Trophoblast cell (in vitro differentiated cells and primary cell): ENCODE measurements around the gene FKTN.

Source experiments
- DNase-seq, 2 donors: peaks; one replicate each; pipeline ENCODE4 v3.0.0-alpha.2; 2016
- H2AFZ ChIP-seq: 2 replicates; pipeline ENCODE4 v1.6.1; 2013; ENCODE audit warnings: low read length, moderate library complexity, mild to moderate bottlenecking; ENCODE audit not compliant: insufficient read depth, poor library complexity
- H2AK5ac ChIP-seq: 2 replicates; pipeline ENCODE4 v1.6.1; 2013; ENCODE audit warnings: mild to moderate bottlenecking, low read length
- H2BK120ac ChIP-seq: 2 replicates; pipeline ENCODE4 v1.6.1; 2013; ENCODE audit warnings: low read length, mild to moderate bottlenecking, moderate library complexity; ENCODE audit not compliant: insufficient read depth, poor library complexity
- H2BK12ac ChIP-seq: 2 replicates; pipeline ENCODE4 v1.6.1; 2013; ENCODE audit warnings: mild to moderate bottlenecking, low read length, moderate library complexity
- H2BK5ac ChIP-seq: 2 replicates; pipeline ENCODE4 v1.6.1; 2013; ENCODE audit warnings: low read length, low read depth, moderate library complexity, mild to moderate bottlenecking; ENCODE audit not compliant: poor library complexity
- H3K14ac ChIP-seq: 2 replicates; pipeline ENCODE4 v1.6.1; 2013; ENCODE audit warnings: mild to moderate bottlenecking, low read length
- H3K18ac ChIP-seq: 2 replicates; pipeline ENCODE4 v1.6.1; 2013; ENCODE audit warnings: mild to moderate bottlenecking, low read length
- H3K23ac ChIP-seq: 2 replicates; pipeline ENCODE4 v1.6.1; 2013; ENCODE audit warnings: low read length
- H3K27ac ChIP-seq: 2 replicates; pipeline ENCODE4 v1.5.1; 2013; ENCODE audit warnings: low read depth, mild to moderate bottlenecking, inconsistent platforms, low read length, moderate library complexity
- H3K27me3 ChIP-seq: 2 replicates; pipeline ENCODE4 v1.6.1; 2013; ENCODE audit warnings: inconsistent platforms, mild to moderate bottlenecking, low read length, moderate library complexity; ENCODE audit not compliant: insufficient read depth
- H3K36me3 ChIP-seq, 2 experiments: 1 replicate in 1 of 2; 2 replicates in 1 of 2; pipeline ENCODE4 v1.6.1; 2013; ENCODE audit warnings: low read length in 2 of 2, mild to moderate bottlenecking in 2 of 2, moderate library complexity in 1 of 2; ENCODE audit not compliant: insufficient read depth in 2 of 2, control insufficient read depth in 1 of 2
- H3K4ac ChIP-seq: 2 replicates; pipeline ENCODE4 v1.6.1; 2013; ENCODE audit warnings: low read depth, mild to moderate bottlenecking, low read length, moderate library complexity
- H3K4me1 ChIP-seq, 2 experiments: 1 replicate in 1 of 2; 2 replicates in 1 of 2; pipeline ENCODE4 v1.6.1; 2013; ENCODE audit warnings: low read length in 2 of 2, mild to moderate bottlenecking in 2 of 2, moderate library complexity in 1 of 2; ENCODE audit not compliant: insufficient read depth in 2 of 2, control insufficient read depth in 1 of 2
- H3K4me2 ChIP-seq: 2 replicates; pipeline ENCODE4 v1.6.1; 2013; ENCODE audit warnings: inconsistent platforms, mild to moderate bottlenecking, low read length, moderate library complexity
- H3K4me3 ChIP-seq: 2 replicates; pipeline ENCODE4 v1.5.1; 2013; ENCODE audit warnings: mild to moderate bottlenecking, low read depth, low read length, inconsistent platforms
- H3K79me1 ChIP-seq: one replicate; pipeline ENCODE4 v1.6.1; 2013; ENCODE audit warnings: low read length
- H3K79me2 ChIP-seq: 2 replicates; pipeline ENCODE4 v1.6.1; 2013; ENCODE audit warnings: low read length, mild to moderate bottlenecking; ENCODE audit not compliant: control insufficient read depth, insufficient read depth, poor library complexity
- H3K9ac ChIP-seq: 2 replicates; pipeline ENCODE4 v1.6.1; 2013; ENCODE audit warnings: mild to moderate bottlenecking, low read length
- H3K9me3 ChIP-seq: 2 replicates; pipeline ENCODE4 v1.6.1; 2013; ENCODE audit warnings: low read depth, mild to moderate bottlenecking, control low read depth, inconsistent platforms, low read length; ENCODE audit not compliant: insufficient read depth
- H4K12ac ChIP-seq: 2 replicates; pipeline ENCODE4 v1.6.1; 2013; ENCODE audit warnings: low read depth, mild to moderate bottlenecking, low read length, moderate library complexity
- H4K8ac ChIP-seq: 2 replicates; pipeline ENCODE4 v1.6.1; 2013; ENCODE audit warnings: low read depth, mild to moderate bottlenecking, low read length, moderate library complexity
- H4K91ac ChIP-seq: one replicate; pipeline ENCODE4 v1.6.1; 2013; ENCODE audit warnings: low read depth, mild to moderate bottlenecking, low read length, moderate library complexity
- WGBS: extraction: QIAGEN DNeasy Blood & Tissue Kit; methylation state at CpG from one replicate; pipeline ENCODE4 v1.1.7; 2013; ENCODE audit warnings: missing lambda C conversion rate; ENCODE audit not compliant: insufficient read length, insufficient coverage; ENCODE audit errors: extremely low coverage; 5-methylcytosine and 5-hydroxymethylcytosine counted together

FKTN gene

DNA sequence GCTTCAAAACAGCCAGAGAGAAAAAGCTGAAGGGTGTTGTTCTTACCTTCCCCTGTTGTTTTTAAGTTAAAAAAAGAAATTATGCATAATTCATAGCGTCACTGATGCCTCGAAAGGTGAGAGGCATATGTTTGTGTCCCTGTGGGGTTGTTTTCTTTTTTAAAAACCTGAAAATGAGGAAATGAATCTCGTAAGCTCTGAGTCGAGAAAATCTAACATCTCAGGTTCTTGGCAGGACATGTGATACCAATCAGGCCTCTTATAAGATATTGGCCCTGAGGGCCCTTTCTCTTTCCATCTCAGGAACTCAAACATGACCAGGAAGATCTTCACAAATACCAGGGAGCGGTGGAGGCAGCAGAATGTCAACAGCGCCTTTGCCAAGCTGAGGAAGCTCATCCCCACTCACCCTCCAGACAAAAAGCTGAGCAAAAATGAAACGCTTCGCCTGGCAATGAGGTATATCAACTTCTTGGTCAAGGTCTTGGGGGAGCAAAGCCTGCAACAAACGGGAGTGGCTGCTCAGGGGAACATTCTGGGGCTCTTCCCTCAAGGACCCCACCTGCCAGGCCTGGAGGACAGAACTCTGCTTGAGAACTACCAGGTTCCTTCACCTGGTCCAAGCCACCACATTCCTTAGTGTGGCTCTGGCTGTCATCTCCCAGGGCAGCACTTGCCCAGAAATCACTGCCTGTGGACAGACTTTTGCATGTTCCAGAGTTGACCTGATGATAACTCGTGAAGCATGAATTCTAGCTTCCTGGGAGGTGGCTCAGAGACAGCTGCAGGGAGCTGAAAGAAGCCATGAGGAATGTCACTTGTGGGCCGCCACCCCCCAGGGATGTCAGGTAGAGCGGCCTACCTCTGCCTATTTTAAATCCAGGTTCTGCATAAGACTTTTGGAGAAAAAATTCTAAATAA, 104.5 kb downstream of the FKTN start, which contains the start of gene TAL2:
TAL2 (plus strand) TSS at position 274 of the 921 bp plus-strand sequence; CDS start at position 314, 40 bp downstream.
- H2AK5ac ChIP-seq = no peak within 1 kb of the TSS
- no peak within 1 kb of the TSS for H3K14ac ChIP-seq
- H4K8ac ChIP-seq = no peak within 1 kb of the TSS
- DNase-seq = peak; percentile 12 to 63
- H3K23ac ChIP-seq = no peak within 1 kb of the TSS
- H3K27ac ChIP-seq = no peak within 1 kb of the TSS
- peaks cover under 1% of the 10 kb centered on the region for H3K27me3 ChIP-seq
- H4K91ac ChIP-seq = no peak within 1 kb of the TSS
- H2AFZ ChIP-seq = no peak within 1 kb of the TSS
- H3K9me3 ChIP-seq = peaks cover 3% of the 10 kb centered on the region
- WGBS = no CpG with 5 or more reads among the region's 12 CpGs
- no peak within 1 kb of the TSS for H3K4ac ChIP-seq
- no peak within 1 kb of the TSS for H3K4me2 ChIP-seq
- no peak within 1 kb of the TSS for H3K4me3 ChIP-seq
- no peak within 1 kb of the TSS for H3K18ac ChIP-seq
- H3K79me2 ChIP-seq = no peaks in the 10 kb centered on the region
- H3K4me1 ChIP-seq = no peaks in the 10 kb centered on the region
- H3K36me3 ChIP-seq = no peaks in the 10 kb centered on the region
- H2BK12ac ChIP-seq = no peak within 1 kb of the TSS
- H3K9ac ChIP-seq = no peak within 1 kb of the TSS
- H3K79me1 ChIP-seq = no peaks in the 10 kb centered on the region
- no peak within 1 kb of the TSS for H4K12ac ChIP-seq
- no peak within 1 kb of the TSS for H2BK5ac ChIP-seq
- no peak within 1 kb of the TSS for H2BK120ac ChIP-seq

DNA sequence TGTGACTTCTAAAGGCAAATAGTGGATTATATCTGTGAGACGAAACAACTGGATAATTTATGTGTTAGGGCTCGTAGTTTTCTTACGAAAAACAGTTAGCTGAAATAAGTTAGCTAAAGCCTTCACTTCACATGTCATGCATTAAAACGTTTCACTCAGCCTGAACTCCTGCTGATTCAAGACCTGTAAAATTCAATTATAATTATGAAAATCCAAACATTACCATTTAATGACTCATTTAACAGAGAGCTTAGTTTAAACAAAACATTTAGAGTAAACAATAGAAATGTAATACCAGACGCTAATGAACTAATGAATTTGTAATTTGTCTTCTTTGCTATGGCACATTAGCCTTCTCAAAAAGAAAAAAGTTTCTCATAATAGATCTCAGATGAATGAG, 106.0 kb downstream of the FKTN start:
- H3K4me3 ChIP-seq = no peak overlapping the region
- no peak overlapping the region for H3K27ac ChIP-seq
- no peak overlapping the region for H4K12ac ChIP-seq
- H3K79me2 ChIP-seq = no peaks in the 10 kb centered on the region
- H3K14ac ChIP-seq = no peak overlapping the region
- H2BK5ac ChIP-seq = no peak overlapping the region
- no peaks in the 10 kb centered on the region for H3K4me1 ChIP-seq
- H2BK12ac ChIP-seq = no peak overlapping the region
- H3K9ac ChIP-seq = no peak overlapping the region
- H4K91ac ChIP-seq = no peak overlapping the region
- H2BK120ac ChIP-seq = no peak overlapping the region
- H4K8ac ChIP-seq = no peak overlapping the region
- no peak overlapping the region for H3K23ac ChIP-seq
- peaks cover 3% of the 10 kb centered on the region for H3K9me3 ChIP-seq
- H2AFZ ChIP-seq = no peak overlapping the region
- no peak for DNase-seq
- H3K4ac ChIP-seq = no peak overlapping the region
- no peak overlapping the region for H2AK5ac ChIP-seq
- H3K18ac ChIP-seq = no peak overlapping the region
- no peaks in the 10 kb centered on the region for H3K79me1 ChIP-seq
- no CpG with 5 or more reads among the region's 5 CpGs for WGBS
- H3K27me3 ChIP-seq = no peaks in the 10 kb centered on the region
- no peaks in the 10 kb centered on the region for H3K36me3 ChIP-seq
- no peak overlapping the region for H3K4me2 ChIP-seq

DNA sequence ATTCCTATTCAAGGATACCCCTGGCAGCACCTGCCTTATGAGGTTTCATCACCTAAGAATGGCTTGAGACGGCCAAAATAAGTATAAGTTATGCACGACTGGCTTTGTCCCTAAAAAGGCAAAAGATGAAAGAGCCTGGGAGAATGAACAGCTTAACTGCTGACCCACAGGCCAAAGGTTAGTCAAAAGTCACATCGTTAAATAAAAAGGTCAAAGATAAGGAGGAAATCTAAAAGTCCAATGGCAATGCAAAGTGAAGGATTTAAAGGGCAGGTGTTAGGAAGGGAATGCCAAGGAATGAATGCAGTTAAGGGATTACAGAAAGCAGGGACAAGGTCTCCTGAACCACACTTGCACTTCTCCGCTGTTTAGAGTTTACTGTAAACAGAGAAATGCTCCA, 109.9 kb downstream of the FKTN start:
- no CpG with 5 or more reads among the region's 4 CpGs for WGBS

DNA sequence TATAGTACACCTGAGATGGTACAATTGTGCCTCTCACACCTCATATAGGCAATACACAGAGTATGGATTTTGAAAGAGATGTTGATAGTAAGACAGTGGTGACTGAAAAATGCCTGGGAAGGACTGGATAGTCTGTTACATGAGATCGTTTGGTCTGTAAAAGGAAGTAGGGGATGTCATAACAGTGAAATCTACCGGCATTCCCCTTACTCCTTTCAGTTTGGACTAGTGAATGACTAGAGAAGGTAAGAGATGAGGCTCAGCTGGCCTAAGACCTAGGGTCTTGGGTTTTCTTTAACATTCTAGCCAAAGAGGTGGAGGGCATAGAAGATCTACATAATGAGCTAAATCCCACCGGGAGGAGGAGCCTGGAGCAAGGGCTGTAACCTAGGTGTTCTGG, 112.4 kb downstream of the FKTN start:
- Histone ChIP-seq H3K9ac (no peak overlapping the region), H4K12ac (no peak overlapping the region), H3K79me1 (no peaks in the 10 kb centered on the region), H3K9me3 (peaks cover 2% of the 10 kb centered on the region), H3K4ac (no peak overlapping the region), H2BK5ac (no peak overlapping the region), H3K4me2 (no peak overlapping the region), H2BK120ac (no peak overlapping the region), H3K27me3 (no peaks in the 10 kb centered on the region), H3K14ac (no peak overlapping the region), H3K4me3 (no peak overlapping the region), H3K36me3 (no peaks in the 10 kb centered on the region), H3K79me2 (no peaks in the 10 kb centered on the region), H3K4me1 (no peaks in the 10 kb centered on the region), H3K18ac (no peak overlapping the region), H2BK12ac (no peak overlapping the region), H2AK5ac (no peak overlapping the region), H4K8ac (no peak overlapping the region), H4K91ac (no peak overlapping the region), H3K23ac (no peak overlapping the region), H2AFZ (no peak overlapping the region), H3K27ac (no peak overlapping the region)
- WGBS = no CpG with 5 or more reads among the region's 3 CpGs
- no peak for DNase-seq

More for the DNA sequence above, 109.9 kb downstream of the FKTN start:
- H3K9ac ChIP-seq = no peak overlapping the region
- H4K91ac ChIP-seq = no peak overlapping the region
- H4K8ac ChIP-seq = no peak overlapping the region
- H3K79me1 ChIP-seq = no peaks in the 10 kb centered on the region
- H3K27ac ChIP-seq = no peak overlapping the region
- H3K4ac ChIP-seq = no peak overlapping the region
- no peaks in the 10 kb centered on the region for H3K36me3 ChIP-seq
- DNase-seq = no peak
- H2BK12ac ChIP-seq = no peak overlapping the region
- H2BK5ac ChIP-seq = no peak overlapping the region
- no peaks in the 10 kb centered on the region for H3K79me2 ChIP-seq
- H2BK120ac ChIP-seq = no peak overlapping the region
- no peak overlapping the region for H3K18ac ChIP-seq
- no peak overlapping the region for H3K4me2 ChIP-seq
- H4K12ac ChIP-seq = no peak overlapping the region
- H3K4me1 ChIP-seq = no peaks in the 10 kb centered on the region
- H3K9me3 ChIP-seq = peaks cover 2% of the 10 kb centered on the region
- H3K4me3 ChIP-seq = no peak overlapping the region
- H3K27me3 ChIP-seq = no peaks in the 10 kb centered on the region
- no peak overlapping the region for H2AFZ ChIP-seq
- no peak overlapping the region for H3K23ac ChIP-seq
- no peak overlapping the region for H3K14ac ChIP-seq
- no peak overlapping the region for H2AK5ac ChIP-seq
